Omental fat pad (tissue), 4 donors: ENCODE measurements around the gene ABCA3. TPM values are rescaled to one million over a fixed set of nuclear protein-coding genes. Genes with fewer than 3 reads are reported as not detected.

Experiments
- ATAC-seq: fragments of 150-250 bp; one replicate; pipeline ENCODE4 v1.9.1; 2016; ENCODE audit warnings: mild to moderate bottlenecking, moderate library complexity; ENCODE audit not compliant: low FRiP score
- DNase-seq: peaks from one replicate; pipeline ENCODE4 v3.0.0-alpha.2; 2019; ENCODE audit warnings: low spot score
- total RNA-seq, 4 donors: library from RNA; depleted of rRNA; stranded (reverse); fragments of >200 nt; gene quantifications; one replicate each; pipeline ENCODE4 v1.1.0, GENCODE V29; 2016
- TF ChIP-seq, protein P1 (sequence below), 3 donors: fragments of 450-650 bp; IDR thresholded peaks; one replicate each; pipeline ENCODE4 v1.5.1; 2016 to 2017; ENCODE audit warnings: antibody characterized with exemption in 3 of 3, mild to moderate bottlenecking in 3 of 3, moderate library complexity in 2 of 3

ABCA3 gene
- total RNA-seq, 4 donors from 2014 or later = 6.6 to 19.0 (median 8.0) TPM

DNA sequence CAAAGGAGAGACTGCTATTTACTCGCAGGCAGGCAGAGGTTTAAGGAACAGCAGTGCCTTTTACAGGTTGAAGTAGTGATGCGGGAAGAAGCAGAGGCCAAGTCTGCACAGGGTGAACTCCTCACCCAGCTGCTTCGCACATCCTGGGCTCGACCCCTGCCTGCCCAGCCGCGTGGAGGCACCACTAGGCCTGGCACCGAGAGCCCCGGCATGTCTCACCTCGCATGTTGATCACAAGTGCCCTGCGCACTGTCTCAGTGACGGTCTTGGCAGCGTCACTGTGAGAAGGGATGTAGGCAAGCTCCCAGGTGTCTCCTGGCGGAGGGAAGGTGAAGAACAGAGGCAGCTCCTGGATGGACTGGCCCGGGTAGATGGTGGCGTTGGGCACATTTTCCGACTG lies 14.7 kb downstream of the ABCA3 start:
- TF ChIP-seq, protein P1, sequence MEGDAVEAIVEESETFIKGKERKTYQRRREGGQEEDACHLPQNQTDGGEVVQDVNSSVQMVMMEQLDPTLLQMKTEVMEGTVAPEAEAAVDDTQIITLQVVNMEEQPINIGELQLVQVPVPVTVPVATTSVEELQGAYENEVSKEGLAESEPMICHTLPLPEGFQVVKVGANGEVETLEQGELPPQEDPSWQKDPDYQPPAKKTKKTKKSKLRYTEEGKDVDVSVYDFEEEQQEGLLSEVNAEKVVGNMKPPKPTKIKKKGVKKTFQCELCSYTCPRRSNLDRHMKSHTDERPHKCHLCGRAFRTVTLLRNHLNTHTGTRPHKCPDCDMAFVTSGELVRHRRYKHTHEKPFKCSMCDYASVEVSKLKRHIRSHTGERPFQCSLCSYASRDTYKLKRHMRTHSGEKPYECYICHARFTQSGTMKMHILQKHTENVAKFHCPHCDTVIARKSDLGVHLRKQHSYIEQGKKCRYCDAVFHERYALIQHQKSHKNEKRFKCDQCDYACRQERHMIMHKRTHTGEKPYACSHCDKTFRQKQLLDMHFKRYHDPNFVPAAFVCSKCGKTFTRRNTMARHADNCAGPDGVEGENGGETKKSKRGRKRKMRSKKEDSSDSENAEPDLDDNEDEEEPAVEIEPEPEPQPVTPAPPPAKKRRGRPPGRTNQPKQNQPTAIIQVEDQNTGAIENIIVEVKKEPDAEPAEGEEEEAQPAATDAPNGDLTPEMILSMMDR (IDR thresholded peaks at IDR 0.05) = no peak
- DNase-seq (no peak), ATAC-seq (no peak)

DNA sequence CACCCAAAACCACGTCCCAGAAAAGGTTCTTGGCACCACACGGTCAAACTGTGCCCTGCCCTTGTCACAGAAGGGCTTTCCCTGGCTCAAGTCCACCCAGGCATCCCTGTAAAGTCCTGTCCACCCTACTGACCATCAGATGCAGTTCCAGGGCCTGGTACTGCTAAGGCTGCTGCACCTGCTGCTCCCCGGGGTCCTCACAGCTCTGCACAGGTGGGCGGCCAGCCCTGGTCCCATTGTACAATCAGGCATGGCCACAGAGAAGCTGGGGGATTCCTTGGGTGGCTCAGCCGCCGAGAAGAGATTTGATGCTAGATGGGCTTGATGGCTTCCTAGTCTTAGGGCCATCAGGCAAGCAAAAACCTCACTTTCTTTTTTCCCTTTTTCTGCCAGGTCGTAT lies 15.3 kb downstream of the ABCA3 start:
- ATAC-seq = no peak
- DNase-seq = no peak
- TF ChIP-seq, protein P1 (IDR thresholded peaks at IDR 0.05) = no peak

DNA sequence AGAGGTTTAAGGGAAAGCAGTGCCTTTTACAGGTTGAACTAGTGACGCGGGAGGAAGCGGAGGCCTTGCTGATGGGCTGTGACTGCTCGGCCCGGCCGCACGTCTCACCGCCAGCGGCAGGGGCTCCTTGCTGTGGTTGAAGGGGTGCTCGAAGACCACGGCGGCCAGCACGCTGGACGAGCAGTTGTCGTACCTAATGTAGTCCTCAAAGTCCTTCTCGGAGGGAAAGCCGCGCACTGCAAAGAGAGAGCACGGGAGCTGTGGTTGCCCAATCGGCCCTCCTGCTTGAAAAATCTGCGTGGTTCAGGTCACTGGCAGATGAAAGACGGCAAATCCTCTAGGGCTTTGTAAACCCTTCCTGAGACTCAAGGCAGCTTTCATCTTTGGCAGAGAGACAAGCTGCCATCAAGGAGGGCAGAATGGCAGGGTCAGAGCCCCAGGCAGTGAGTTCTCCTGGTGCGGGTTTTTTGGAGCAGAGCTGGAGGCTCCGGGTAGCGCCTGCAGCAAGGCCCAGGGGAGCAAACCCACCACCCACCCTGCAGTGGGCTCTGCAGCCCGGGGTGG lies 16.1 kb downstream of the ABCA3 start:
- DNase-seq = no peak
- no peak for ATAC-seq
- TF ChIP-seq, protein P1 (IDR thresholded peaks at IDR 0.05) = no peak

DNA sequence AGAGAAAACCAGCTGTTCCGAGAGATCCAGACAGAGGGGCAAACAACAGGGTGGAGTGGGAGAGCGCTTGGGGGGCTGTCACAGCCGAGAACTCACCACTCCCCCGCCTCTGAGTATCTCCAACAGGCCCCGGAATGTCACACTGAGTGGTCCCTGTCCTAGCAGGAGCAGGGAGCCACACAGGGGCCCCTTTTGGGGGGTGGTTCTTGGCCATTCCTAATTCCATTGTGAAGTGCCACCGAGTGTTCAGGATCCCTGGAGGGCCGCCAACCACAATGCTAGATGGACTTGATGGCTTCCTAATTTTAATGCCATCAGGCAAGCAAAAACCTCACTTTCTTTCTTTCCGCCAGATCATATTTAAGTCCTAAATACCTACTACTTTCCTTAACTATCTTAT lies 16.8 kb downstream of the ABCA3 start:
- DNase-seq (no peak), ATAC-seq (no peak)
- TF ChIP-seq, protein P1 (IDR thresholded peaks at IDR 0.05) = no peak

DNA sequence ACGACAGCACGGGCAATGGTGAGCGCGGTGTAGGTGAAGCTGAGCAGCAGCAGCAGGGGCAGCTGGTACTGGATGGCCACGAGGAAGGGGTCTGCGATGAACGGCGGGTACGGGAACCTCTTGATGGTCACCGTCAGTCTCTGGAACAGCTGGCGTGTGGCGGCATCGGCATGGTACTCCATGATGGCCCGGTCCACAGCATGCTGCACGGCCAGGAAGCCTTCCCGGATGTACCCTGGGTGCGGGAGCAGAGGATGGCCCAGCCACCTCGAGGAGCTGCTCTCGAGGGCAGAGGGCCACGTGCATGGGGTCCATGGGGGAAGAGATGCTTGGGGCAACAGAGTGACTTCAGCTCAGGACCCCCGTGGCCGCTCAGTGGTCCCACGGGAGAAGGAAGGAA lies 20.9 kb downstream of the ABCA3 start:
- no peak for ATAC-seq
- TF ChIP-seq, protein P1 (IDR thresholded peaks at IDR 0.05) = no peak

DNA sequence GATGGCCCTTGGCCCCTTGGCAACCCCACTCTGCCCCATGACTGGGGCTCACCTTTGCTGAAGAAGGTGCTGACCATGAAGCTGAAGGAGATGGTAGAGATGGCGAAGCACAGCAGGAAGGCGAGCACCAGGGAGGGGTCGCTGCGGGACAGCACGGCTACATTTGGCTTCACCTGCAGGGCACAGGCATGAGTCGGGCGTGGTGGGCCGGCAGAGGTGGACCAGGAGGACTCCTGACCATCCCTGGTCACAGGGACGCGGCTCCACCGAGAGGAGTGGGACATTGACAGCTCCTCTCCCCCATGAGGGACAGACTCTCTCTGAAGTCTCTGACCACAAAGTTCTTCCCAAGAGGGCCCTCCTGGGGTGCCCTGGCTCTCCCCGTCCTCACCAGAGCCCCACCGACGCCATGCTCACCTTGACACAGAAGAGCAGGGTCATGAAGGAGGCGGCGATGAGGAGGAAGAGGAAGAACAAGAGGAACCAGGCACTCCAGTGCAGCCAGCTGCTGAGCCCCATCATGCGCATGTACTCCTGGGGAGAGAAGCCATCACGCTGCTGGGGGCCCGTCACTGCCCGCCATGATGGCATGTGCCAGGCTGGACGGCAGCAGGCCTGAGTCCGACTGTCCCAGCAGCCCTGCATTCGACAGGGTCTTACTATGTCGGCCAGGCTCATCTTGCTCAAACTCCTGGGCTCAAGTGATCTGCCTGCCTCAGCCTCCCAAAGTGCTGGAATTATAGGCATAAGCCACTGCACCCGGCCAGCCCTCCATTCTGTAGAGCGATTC lies 23.1 kb downstream of the ABCA3 start:
- TF ChIP-seq, protein P1 (IDR thresholded peaks at IDR 0.05) = no peak
- DNase-seq (no peak), ATAC-seq (no peak)

More for the DNA sequence above, 20.9 kb downstream of the ABCA3 start:
- no peak for DNase-seq
